ENCODE data around the gene GASK1A. TPM values are rescaled to one million over a fixed set of nuclear protein-coding genes. Genes with fewer than 3 reads are reported as not detected.

The GASK1A gene
- total RNA-seq, 2 experiments from 2014 or later, result not detected

- Mint-ChIP-seq H3K36me3 (ENCODE audit: low read depth) (peaks cover 5% of the 10 kb centered on the region), H3K27ac (no peak overlapping the region), H3K27me3 (no peaks in the 10 kb centered on the region), H3K4me3 (no peak overlapping the region), H3K9me3 (no peaks in the 10 kb centered on the region), H3K4me1 (peaks cover 3% of the 10 kb centered on the region)
- ChIA-PET CTCF (no interaction called here), POLR2A (no interaction called here)
- no peak for DNase-seq
Measured at GRCh38 chr3:43073836-43074220, 94.7 kb downstream of the GASK1A start.

GRCh38 chr3:43074482-43074881 is 95.4 kb downstream of the GASK1A start:
- Mint-ChIP-seq H3K4me1 (peaks cover 3% of the 10 kb centered on the region), H3K27me3 (no peaks in the 10 kb centered on the region), H3K27ac (no peak overlapping the region), H3K9me3 (no peaks in the 10 kb centered on the region), H3K4me3 (no peak overlapping the region), H3K36me3 (ENCODE audit: low read depth) (peaks cover 7% of the 10 kb centered on the region)
- ChIA-PET CTCF (no interaction called here), POLR2A (no interaction called here)
- no peak for DNase-seq

GRCh38 chr3:43074901-43075689 is 96.0 kb downstream of the GASK1A start:
- H3K4me1 Mint-ChIP-seq, result peaks cover 3% of the 10 kb centered on the region
- POLR2A ChIA-PET, result no interaction called here
- no peak overlapping the region for H3K4me3 Mint-ChIP-seq
- CTCF ChIA-PET, result no interaction called here
- peaks cover 1% of the 10 kb centered on the region for H3K9me3 Mint-ChIP-seq
- H3K27ac Mint-ChIP-seq, result no peak overlapping the region
- H3K36me3 Mint-ChIP-seq (ENCODE audit: low read depth), result peaks cover 11% of the 10 kb centered on the region
- DNase-seq, result no peak
- H3K27me3 Mint-ChIP-seq, result no peaks in the 10 kb centered on the region

GRCh38 chr3:43075904-43076661 is 97.0 kb downstream of the GASK1A start:
- Mint-ChIP-seq H3K9me3 (peaks cover 2% of the 10 kb centered on the region), H3K27me3 (no peaks in the 10 kb centered on the region), H3K36me3 (ENCODE audit: low read depth) (peaks cover 20% of the 10 kb centered on the region), H3K4me3 (no peak overlapping the region), H3K27ac (no peak overlapping the region), H3K4me1 (peaks cover 3% of the 10 kb centered on the region)
- no peak for DNase-seq
- POLR2A ChIA-PET, result no interaction called here
- CTCF ChIA-PET, result no interaction called here

- peaks cover 27% of the 10 kb centered on the region for H3K36me3 Mint-ChIP-seq (ENCODE audit: low read depth)
- ChIA-PET POLR2A (no interaction called here), CTCF (no interaction called here)
Measured at GRCh38 chr3:43076857-43077256, 97.7 kb downstream of the GASK1A start.

GRCh38 chr3:43077261-43077660 is 98.2 kb downstream of the GASK1A start:
- Mint-ChIP-seq H3K9me3 (peaks cover 8% of the 10 kb centered on the region), H3K4me3 (no peak overlapping the region), H3K36me3 (ENCODE audit: low read depth) (peaks cover 27% of the 10 kb centered on the region), H3K27me3 (no peaks in the 10 kb centered on the region), H3K4me1 (peaks cover 3% of the 10 kb centered on the region), H3K27ac (no peak overlapping the region)
- no peak for DNase-seq
- POLR2A ChIA-PET, result no interaction called here
- CTCF ChIA-PET, result no interaction called here

More at GRCh38 chr3:43076857-43077256, 97.7 kb downstream of the GASK1A start:
- H3K4me3 Mint-ChIP-seq, result no peak overlapping the region
- peaks cover 6% of the 10 kb centered on the region for H3K9me3 Mint-ChIP-seq
- no peak for DNase-seq
- H3K4me1 Mint-ChIP-seq, result peaks cover 3% of the 10 kb centered on the region
- H3K27me3 Mint-ChIP-seq, result no peaks in the 10 kb centered on the region
- H3K27ac Mint-ChIP-seq, result no peak overlapping the region

- ChIA-PET CTCF (no interaction called here), POLR2A (no interaction called here)
- H3K27ac Mint-ChIP-seq, result no peak overlapping the region
- no peak for DNase-seq
- H3K36me3 Mint-ChIP-seq (ENCODE audit: low read depth), result peaks cover 27% of the 10 kb centered on the region
- H3K4me1 Mint-ChIP-seq, result peaks cover 3% of the 10 kb centered on the region
- H3K27me3 Mint-ChIP-seq, result no peaks in the 10 kb centered on the region
- no peak overlapping the region for H3K4me3 Mint-ChIP-seq
- H3K9me3 Mint-ChIP-seq, result peaks cover 12% of the 10 kb centered on the region
Measured at GRCh38 chr3:43077707-43078106, 98.6 kb downstream of the GASK1A start.

- ChIA-PET CTCF (no interaction called here), POLR2A (no interaction called here)
- Mint-ChIP-seq H3K27me3 (no peaks in the 10 kb centered on the region), H3K4me1 (no peaks in the 10 kb centered on the region), H3K4me3 (no peak overlapping the region), H3K9me3 (peaks cover 24% of the 10 kb centered on the region), H3K27ac (no peak overlapping the region), H3K36me3 (ENCODE audit: low read depth) (peaks cover 35% of the 10 kb centered on the region)
- DNase-seq, result no peak
Measured at GRCh38 chr3:43079536-43080332, 100.6 kb downstream of the GASK1A start.

GRCh38 chr3:43080726-43081568 is 101.8 kb downstream of the GASK1A start:
- DNase-seq, result no peak
- peaks cover 27% of the 10 kb centered on the region for H3K9me3 Mint-ChIP-seq
- ChIA-PET POLR2A (no interaction called here), CTCF (no interaction called here)
- H3K27me3 Mint-ChIP-seq, result no peaks in the 10 kb centered on the region
- H3K27ac Mint-ChIP-seq, result no peak overlapping the region
- no peaks in the 10 kb centered on the region for H3K4me1 Mint-ChIP-seq
- H3K4me3 Mint-ChIP-seq, result no peak overlapping the region
- H3K36me3 Mint-ChIP-seq (ENCODE audit: low read depth), result peaks cover 39% of the 10 kb centered on the region

- CTCF ChIA-PET, result no interaction called here
- Mint-ChIP-seq H3K27me3 (no peaks in the 10 kb centered on the region), H3K36me3 (ENCODE audit: low read depth) (peaks cover 39% of the 10 kb centered on the region), H3K4me1 (peaks cover under 1% of the 10 kb centered on the region), H3K9me3 (peaks cover 27% of the 10 kb centered on the region), H3K4me3 (no peak overlapping the region), H3K27ac (no peak overlapping the region)
- POLR2A ChIA-PET, result no interaction called here
- DNase-seq, result no peak
Measured at GRCh38 chr3:43081796-43082195, 102.7 kb downstream of the GASK1A start.

GRCh38 chr3:43082457-43082856 is 103.3 kb downstream of the GASK1A start:
- POLR2A ChIA-PET, result no interaction called here
- Mint-ChIP-seq H3K4me3 (no peak overlapping the region), H3K4me1 (peaks cover 2% of the 10 kb centered on the region), H3K27ac (no peak overlapping the region), H3K9me3 (peaks cover 27% of the 10 kb centered on the region), H3K36me3 (ENCODE audit: low read depth) (peaks cover 39% of the 10 kb centered on the region), H3K27me3 (no peaks in the 10 kb centered on the region)
- CTCF ChIA-PET, result no interaction called here
- no peak for DNase-seq

GRCh38 chr3:43086460-43087165 is 107.5 kb downstream of the GASK1A start:
- H3K27ac Mint-ChIP-seq, result no peak overlapping the region
- peaks cover 14% of the 10 kb centered on the region for H3K36me3 Mint-ChIP-seq (ENCODE audit: low read depth)
- CTCF ChIA-PET, result interaction anchor here (0.8 kb wide), 1 partner anchor 125 kb away, joined by 4 read pairs; no protein-coding TSS in a partner anchor
- H3K9me3 Mint-ChIP-seq, result peaks cover 23% of the 10 kb centered on the region
- POLR2A ChIA-PET, result no interaction called here
- peaks cover 2% of the 10 kb centered on the region for H3K4me1 Mint-ChIP-seq
- no peak for DNase-seq
- H3K4me3 Mint-ChIP-seq, result no peak overlapping the region
- H3K27me3 Mint-ChIP-seq, result no peaks in the 10 kb centered on the region
